ENCODE data around the gene ITFG1.

DNA sequence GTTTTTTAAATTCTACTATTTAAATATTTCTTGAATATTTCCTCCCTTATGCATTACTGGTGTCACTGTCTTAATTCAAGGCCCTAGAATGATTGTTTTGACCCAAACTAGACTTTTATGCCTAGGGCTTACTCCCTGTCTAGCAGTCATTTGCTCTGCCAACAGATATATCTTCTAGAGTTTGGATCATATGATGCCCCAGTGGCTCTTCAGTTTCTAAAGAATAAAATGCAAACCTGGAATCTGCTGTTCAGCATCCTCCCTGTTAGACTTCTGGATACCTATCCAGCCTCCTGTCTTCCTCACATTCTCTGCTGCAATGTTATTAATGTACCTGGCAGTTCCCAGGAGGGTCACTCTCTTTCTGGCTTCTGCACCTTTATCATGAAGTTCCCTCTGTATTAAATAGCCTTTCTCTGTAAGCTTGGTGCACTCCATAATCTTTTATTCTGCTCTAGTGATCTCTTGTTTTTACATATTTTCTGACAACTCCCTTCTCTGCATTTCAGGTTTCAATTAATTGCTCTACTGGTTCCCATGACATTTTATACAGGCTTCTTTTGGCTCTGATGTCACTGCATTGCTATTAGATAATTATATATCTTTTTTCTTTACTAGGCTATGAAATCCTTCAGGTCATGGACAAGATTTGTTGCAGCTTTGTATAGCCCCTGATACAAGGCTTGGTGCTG lies 15.9 kb upstream of the ITFG1 start:
- TF ChIP-seq, protein P1, sequence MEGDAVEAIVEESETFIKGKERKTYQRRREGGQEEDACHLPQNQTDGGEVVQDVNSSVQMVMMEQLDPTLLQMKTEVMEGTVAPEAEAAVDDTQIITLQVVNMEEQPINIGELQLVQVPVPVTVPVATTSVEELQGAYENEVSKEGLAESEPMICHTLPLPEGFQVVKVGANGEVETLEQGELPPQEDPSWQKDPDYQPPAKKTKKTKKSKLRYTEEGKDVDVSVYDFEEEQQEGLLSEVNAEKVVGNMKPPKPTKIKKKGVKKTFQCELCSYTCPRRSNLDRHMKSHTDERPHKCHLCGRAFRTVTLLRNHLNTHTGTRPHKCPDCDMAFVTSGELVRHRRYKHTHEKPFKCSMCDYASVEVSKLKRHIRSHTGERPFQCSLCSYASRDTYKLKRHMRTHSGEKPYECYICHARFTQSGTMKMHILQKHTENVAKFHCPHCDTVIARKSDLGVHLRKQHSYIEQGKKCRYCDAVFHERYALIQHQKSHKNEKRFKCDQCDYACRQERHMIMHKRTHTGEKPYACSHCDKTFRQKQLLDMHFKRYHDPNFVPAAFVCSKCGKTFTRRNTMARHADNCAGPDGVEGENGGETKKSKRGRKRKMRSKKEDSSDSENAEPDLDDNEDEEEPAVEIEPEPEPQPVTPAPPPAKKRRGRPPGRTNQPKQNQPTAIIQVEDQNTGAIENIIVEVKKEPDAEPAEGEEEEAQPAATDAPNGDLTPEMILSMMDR (IDR thresholded peaks at IDR 0.05), result no peak
- TF ChIP-seq POLR2AphosphoS5 (IDR thresholded peaks at IDR 0.05) (no peak), POLR2A (IDR thresholded peaks at IDR 0.05) (no peak), EP300 (IDR thresholded peaks at IDR 0.05) (no peak)

Measured in suprapubic skin (tissue), 4 donors.